IPS-18c (cell line): ENCODE results near the gene P2RX5.
"Not testable (repeated sequence)": the region's sequence is repeated elsewhere in the genome, so short reads cannot be mapped to it uniquely, and the experiment has no call there.

Experiments used
- H3K4me3 ChIP-seq: 2 replicates; pipeline ENCODE4 v1.7.0; 2013; ENCODE audit warnings: low read depth, mild to moderate bottlenecking, low read length, moderate library complexity; ENCODE audit not compliant: insufficient read depth
- H3K9me3 ChIP-seq: one replicate; pipeline ENCODE4 v1.6.1; 2013; ENCODE audit warnings: mild to moderate bottlenecking, low read length, moderate library complexity; ENCODE audit not compliant: control insufficient read depth, insufficient read depth

P2RX5 gene

GRCh38 chr17:3723188-3723555 is 27.2 kb upstream of the P2RX5 start:
- H3K4me3 ChIP-seq = peak overlapping the region; percentile 95
- H3K9me3 ChIP-seq = no peaks in the 10 kb centered on the region

GRCh38 chr17:3722716-3723115 is 26.8 kb upstream of the P2RX5 start:
- Histone ChIP-seq H3K4me3 (peak overlapping the region; percentile 95), H3K9me3 (no peaks in the 10 kb centered on the region)

GRCh38 chr17:3719265-3719664 is 23.3 kb upstream of the P2RX5 start:
- H3K4me3 ChIP-seq = no peak overlapping the region
- no peaks in the 10 kb centered on the region for H3K9me3 ChIP-seq

DNA sequence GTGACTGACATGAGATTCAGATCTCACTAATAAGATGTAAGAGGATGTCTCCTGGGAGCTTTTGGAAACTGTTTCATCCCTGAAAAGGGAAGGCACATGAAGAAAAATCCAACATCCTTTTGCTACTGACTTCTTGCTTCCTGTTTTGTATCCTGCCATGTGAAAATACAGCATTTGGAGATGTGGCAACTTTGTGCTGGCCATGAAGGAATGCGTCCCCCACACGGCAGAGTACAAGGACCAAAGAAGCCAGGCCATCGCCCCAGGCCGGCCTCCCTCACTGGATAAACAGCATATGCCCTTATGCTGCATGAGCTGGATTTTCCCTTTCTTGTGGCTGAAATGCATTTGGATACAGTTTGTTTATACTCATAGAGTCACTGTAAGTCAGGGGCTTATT is 22.2 kb upstream of the P2RX5 start:
- Histone ChIP-seq H3K4me3 (no peak overlapping the region), H3K9me3 (no peaks in the 10 kb centered on the region)

DNA sequence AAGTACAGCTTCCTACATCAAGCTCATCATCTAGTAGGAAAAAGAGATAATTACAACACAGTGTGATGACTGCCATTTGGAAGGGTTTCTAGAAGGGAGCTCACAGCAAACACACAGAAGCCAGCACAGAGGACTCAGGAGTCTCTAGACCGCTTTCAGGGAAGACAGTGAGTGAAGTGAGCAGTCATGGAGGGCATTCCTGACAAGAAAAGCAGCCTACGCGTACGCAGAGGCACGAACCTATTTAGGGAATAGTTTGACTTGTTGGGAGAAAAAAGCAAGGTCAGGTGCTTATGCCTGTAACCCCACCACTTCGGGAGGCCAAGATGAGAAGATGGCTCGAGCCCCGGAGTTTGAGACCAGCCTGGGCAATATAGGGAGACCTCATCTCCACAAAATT is 19.3 kb upstream of the P2RX5 start:
- no peaks in the 10 kb centered on the region for H3K9me3 ChIP-seq
- no peak overlapping the region for H3K4me3 ChIP-seq

GRCh38 chr17:3712811-3713463 is 17.0 kb upstream of the P2RX5 start:
- no peak overlapping the region for H3K4me3 ChIP-seq
- H3K9me3 ChIP-seq = no peaks in the 10 kb centered on the region

DNA sequence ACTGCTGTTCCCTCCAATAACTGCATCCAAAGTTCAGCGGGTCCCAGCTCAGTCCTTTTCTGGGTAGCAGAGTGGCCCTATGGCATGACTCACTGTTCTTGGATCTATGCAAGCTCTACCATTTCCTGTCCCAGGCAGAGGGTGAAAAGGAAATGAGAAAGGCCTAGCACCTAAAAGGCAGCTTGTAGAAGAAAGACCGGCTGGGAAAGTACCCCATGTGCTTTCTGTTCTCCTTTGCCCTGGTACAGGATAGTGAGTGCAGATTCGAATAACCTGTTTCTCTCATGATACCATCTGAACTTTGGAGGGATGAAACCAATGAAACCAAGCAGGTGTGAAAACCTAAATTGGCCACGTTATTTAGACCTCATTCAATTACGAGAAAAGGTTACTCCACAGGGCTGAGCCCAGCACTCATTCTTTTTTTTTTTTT is 15.0 kb upstream of the P2RX5 start:
- Histone ChIP-seq H3K4me3 (no peak overlapping the region), H3K9me3 (no peaks in the 10 kb centered on the region)

DNA sequence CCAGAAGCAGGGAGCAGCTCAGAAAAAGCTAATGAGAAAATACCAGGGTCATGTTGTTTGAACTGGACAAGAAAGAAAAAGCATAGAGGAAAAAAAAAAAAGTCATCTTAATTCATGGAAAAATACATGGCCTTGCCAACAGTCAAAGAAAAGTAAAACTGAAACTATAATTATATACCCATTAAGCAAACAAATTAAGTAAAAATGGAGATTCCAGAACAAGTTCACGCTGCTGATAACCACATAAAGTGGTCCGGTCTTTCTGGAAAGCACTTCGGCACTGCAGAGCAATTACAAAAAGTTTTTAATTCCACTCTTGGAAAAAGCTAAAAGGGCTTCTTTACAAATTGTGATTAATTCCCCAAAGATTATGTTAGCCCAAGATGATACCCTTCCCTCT is 12.4 kb upstream of the P2RX5 start:
- H3K4me3 ChIP-seq = no peak overlapping the region
- no peaks in the 10 kb centered on the region for H3K9me3 ChIP-seq

GRCh38 chr17:3705718-3705984 is 9.7 kb upstream of the P2RX5 start:
- not testable (repeated sequence) for H3K4me3 ChIP-seq, H3K9me3 ChIP-seq

DNA sequence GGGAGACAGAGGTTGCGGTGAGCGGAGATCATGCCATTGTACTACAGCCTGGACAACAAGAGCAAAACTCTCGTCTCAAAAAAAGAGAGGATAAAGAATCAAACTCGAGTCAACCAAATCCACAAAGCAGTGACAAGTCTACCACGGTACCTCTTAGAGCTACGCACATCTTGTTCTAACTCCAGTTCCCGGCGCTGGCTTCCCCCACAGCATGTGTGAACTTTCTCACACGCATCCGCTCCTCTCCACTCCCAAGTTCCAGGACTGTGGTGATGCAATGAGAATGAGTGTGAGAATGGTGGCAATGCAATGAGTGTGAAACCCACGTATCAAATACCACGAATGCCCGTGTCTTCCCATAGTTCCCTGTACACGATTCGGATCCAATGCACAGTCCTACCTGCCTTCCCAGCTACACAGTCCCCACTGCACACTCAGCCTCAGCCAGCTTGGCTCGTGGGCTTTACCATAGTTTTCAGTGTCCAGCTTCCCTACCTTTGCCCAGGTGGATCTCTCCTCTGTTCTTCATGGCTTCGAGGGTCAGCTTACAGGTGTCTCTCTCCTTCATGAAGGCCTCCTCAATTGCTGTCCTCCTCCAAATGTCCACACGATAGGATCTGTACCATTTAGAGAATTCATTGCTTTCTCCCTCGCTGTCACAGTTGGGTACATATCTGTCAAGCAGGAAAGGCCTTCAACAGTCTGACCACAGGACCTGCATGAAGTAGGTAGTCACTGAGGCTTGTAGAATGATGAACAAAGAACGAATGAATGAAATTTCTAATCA is 9.2 kb upstream of the P2RX5 start:
- no peaks in the 10 kb centered on the region for H3K9me3 ChIP-seq
- no peak overlapping the region for H3K4me3 ChIP-seq

DNA sequence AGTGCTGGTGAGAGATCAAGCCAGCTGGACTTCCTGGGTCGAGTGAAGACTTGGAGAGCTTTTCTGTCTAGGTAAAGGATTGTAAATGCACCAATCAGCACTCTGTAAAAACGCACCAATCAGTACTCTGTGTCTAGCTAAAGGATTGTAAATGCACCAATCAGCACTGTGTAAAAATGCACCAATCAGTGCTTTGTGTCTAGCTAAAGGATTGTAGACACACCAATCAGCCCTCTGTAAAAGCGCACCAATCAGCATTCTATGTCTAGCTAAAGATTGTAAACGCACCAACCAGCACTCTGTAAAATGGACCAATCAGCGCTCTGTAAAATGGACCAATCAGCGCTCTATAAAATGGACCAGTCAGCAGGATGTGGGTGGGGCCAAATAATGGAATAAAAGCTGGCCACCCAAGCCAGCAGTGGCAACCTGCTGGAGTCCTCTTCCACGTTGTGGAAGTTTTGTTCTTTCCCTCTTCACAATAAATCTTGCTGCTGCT is 6.1 kb upstream of the P2RX5 start:
- not testable (repeated sequence) for H3K9me3 ChIP-seq, H3K4me3 ChIP-seq

GRCh38 chr17:3699951-3700350 is 4.0 kb upstream of the P2RX5 start:
- Histone ChIP-seq H3K9me3 (peaks cover 8% of the 10 kb centered on the region), H3K4me3 (no peak overlapping the region)

- Histone ChIP-seq H3K9me3 (peaks cover 8% of the 10 kb centered on the region), H3K4me3 (no peak overlapping the region)
These were observed 2.2 kb upstream of the P2RX5 start for GRCh38 chr17:3698139-3698538.

- H3K4me3 ChIP-seq = no peak overlapping the region
- peaks cover 8% of the 10 kb centered on the region for H3K9me3 ChIP-seq
These were observed 1.1 kb upstream of the P2RX5 start for GRCh38 chr17:3697103-3697476.

- Histone ChIP-seq H3K9me3 (peaks cover 8% of the 10 kb centered on the region), H3K4me3 (peak overlapping the region; percentile 57)
These were observed 729 bp downstream of the P2RX5 start for GRCh38 chr17:3695129-3695722.

DNA sequence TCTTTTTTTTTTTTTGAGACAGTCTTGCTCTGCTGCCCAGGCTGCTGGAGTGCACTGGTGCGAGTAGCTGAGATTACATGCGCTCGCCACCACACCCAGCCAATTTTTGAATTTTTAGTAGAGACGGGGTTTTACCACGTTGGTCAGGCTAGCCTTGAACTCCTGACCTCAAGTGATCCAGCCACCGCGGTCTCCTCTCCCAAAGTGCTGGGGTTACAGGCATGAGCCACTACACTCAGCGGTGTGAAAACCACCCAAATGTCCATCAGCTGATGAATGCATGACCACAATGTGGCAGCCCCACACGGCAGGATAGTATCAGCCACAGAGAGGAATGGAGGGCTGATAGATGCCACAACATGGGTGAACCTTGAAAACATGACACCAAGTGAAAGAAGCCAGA is 2.1 kb downstream of the P2RX5 start:
- Histone ChIP-seq H3K9me3 (peaks cover 8% of the 10 kb centered on the region), H3K4me3 (no peak overlapping the region)

GRCh38 chr17:3693141-3693540 is 2.8 kb downstream of the P2RX5 start:
- H3K9me3 ChIP-seq = peaks cover 5% of the 10 kb centered on the region
- H3K4me3 ChIP-seq = no peak overlapping the region

- Histone ChIP-seq H3K9me3 (peaks cover 2% of the 10 kb centered on the region), H3K4me3 (no peak overlapping the region)
These were observed 3.6 kb downstream of the P2RX5 start for GRCh38 chr17:3692346-3692745.
